AG09309 (cell line): ENCODE results near the gene FNDC5.

Experiments used
- DNase-seq: peaks from one replicate; pipeline ENCODE4 v3.0.0-alpha.2; 2010; ENCODE audit warnings: low read depth
- H3K4me3 ChIP-seq: 2 replicates; pipeline ENCODE4 v1.5.1; 2011; ENCODE audit warnings: mild to moderate bottlenecking, low read depth, low read length, moderate library complexity; ENCODE audit not compliant: control insufficient read depth
- TF ChIP-seq, protein P1 (sequence below): IDR thresholded peaks from 2 replicates; pipeline ENCODE4 v1.5.1; 2011; ENCODE audit warnings: mild to moderate bottlenecking, low read depth, low read length, inconsistent platforms; ENCODE audit not compliant: insufficient read depth, control insufficient read depth; ENCODE audit errors: missing control alignments

Gene FNDC5

DNA sequence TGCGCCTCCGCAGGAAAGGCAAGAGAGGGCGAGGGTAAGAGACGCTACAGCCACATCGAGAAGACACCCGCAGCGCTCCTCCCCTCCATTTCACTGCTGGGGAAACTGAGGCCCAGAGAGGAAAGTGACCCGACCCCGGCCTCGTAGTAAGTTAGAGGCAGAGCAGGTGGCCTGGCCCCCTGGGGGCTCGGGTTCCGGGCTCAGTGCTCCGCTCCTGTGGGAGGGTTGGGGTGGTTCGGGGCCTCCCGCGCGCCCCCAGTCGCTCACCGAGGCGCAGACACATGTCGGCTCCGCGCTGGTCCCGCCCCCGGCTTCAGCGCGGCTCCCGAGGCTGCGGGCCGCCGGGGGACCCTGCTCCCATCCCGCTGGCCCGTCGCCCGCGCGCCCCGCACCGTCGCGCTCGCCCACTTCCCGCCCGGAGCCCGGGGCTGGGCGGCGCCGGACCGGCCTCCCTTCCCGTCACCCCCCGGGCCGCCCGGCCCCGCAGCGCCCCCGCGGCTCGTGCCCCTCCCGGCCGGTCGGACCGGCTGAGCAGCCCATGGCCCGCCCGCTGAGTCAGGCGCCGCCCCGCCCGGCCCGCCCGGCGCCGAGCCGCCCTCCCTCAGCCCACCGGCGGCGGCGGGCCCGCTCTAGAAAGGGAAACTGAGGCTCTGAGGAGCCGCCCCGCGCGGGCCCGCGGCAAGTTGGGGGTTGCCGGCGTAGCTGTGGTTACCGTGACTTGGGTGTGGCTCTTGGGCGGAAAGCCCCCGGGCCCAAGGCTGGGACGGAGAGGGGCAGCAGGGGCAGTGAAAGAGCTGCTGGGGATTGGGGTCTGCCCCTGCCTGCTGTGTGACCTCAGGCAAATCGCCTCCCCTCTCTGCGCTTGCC, 30.5 kb upstream of the FNDC5 start, which contains the start of gene TMEM54:
TSS of gene TMEM54 (minus strand) at position 434 of the 867 bp plus-strand sequence. CDS start at position 283, 151 bp downstream.
- DNase-seq = no peak
- H3K4me3 ChIP-seq = peak within 1 kb of the TSS; percentile 67
- TF ChIP-seq, protein P1, sequence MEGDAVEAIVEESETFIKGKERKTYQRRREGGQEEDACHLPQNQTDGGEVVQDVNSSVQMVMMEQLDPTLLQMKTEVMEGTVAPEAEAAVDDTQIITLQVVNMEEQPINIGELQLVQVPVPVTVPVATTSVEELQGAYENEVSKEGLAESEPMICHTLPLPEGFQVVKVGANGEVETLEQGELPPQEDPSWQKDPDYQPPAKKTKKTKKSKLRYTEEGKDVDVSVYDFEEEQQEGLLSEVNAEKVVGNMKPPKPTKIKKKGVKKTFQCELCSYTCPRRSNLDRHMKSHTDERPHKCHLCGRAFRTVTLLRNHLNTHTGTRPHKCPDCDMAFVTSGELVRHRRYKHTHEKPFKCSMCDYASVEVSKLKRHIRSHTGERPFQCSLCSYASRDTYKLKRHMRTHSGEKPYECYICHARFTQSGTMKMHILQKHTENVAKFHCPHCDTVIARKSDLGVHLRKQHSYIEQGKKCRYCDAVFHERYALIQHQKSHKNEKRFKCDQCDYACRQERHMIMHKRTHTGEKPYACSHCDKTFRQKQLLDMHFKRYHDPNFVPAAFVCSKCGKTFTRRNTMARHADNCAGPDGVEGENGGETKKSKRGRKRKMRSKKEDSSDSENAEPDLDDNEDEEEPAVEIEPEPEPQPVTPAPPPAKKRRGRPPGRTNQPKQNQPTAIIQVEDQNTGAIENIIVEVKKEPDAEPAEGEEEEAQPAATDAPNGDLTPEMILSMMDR = no peak

DNA sequence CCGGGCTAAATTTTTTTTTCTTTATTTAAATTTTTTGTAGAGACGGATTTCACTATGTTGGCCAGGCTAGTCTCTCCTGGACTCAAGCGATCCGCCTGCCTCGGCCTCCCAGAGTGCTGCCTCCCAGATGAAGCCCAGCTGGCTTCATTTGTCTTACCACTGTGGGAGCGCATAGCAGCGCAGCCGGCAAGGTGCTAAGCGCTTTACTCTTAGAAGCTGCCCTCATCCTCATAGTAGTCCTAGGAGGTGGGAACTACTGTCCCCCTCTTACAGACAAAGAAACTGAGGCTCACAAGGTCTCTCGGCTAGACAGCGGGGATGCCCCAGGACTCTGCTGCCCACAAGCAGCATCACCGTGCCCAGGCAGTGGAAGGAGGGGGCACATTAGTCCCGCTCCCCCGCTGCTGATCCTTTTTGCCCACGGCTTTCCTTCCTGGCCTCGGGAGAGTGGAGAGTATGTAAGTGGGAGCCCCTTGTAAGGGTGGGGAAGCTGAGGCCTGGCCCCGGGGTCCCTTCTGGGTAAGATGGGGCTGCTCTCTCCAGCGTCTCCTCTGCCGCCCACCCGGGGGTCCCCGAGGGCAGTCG, 29.8 kb upstream of the FNDC5 start:
- H3K4me3 ChIP-seq = peak overlapping the region; percentile 67
- no peak for DNase-seq
- TF ChIP-seq, protein P1 = no peak

DNA sequence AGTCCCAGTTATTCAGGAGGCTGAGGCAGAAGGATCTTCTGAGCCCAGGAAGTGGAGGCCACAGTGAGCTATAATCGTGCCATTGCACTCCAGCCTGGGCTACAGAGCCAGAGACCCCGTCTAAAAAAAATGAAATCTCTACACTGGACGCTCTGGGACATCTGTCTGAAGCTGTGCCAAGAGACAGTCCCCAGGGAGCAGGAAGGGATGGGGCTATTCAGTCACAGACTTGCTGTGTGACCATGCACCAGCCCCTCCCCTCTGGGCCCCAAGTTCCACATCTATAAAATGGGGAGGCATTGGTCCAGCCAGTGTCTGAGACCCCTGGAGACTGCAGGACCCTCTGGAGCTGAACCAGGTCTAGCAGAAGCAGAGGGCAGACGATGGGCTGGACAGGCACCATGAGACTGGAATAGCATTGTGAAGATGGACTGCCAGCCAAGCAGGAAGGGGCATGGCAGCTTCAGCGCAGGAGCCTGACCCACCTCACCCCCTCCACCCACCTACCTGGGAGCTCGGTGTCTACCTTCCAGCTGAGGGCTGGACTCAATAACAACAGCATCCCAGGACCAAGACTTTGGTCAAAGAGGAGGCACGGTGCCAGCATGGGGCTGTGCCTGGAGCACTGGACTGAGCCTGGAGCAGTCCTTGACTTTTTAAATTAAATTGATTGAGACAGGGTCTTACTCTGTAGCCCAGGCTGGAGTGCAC, 29.0 kb upstream of the FNDC5 start:
- TF ChIP-seq, protein P1 = no peak
- no peak overlapping the region for H3K4me3 ChIP-seq
- DNase-seq = no peak

DNA sequence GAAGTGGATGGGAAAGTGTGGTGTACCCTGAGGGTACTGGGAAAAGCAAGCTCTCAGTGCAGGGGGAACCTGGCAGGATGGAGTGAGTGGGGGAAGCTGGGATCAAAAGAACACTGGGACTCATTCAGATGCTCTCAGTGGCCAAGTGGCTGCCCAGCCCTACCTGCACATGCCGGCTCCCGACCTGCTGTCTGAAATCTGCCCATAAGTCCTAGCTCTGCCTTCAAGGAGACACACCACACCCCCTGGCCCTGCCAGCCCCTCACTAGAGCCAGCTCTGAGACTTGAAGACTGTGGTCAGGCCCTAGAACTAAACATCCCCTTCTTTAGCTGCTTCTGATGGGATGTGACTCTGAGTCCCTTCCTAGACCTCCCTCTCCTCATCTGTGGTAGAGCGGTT, 28.2 kb upstream of the FNDC5 start:
- H3K4me3 ChIP-seq = no peak overlapping the region
- TF ChIP-seq, protein P1 = no peak

DNA sequence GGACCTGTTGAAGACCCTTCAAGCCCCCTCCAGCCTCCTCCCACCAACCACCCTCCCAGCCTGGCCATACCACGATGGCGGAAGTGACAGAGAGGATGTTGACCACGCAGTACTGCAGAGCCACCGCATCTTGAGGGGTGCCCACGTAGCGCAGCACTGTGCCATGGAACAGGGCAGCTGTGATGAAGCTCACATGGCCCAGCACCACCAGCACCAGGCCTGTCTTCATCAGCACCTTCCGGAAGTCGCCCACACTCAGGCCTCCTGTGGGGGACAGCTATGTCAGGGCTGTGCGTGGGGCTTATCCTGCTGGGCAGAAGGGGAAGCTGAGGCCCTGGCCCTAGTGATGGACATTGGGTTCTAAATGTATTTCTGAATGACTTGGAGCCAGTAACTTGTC, 27.3 kb upstream of the FNDC5 start:
- no peak overlapping the region for H3K4me3 ChIP-seq
- DNase-seq = no peak
- TF ChIP-seq, protein P1 = no peak

More for the DNA sequence above, 28.2 kb upstream of the FNDC5 start:
- DNase-seq = no peak
